Kidney (tissue), 14 donors: Measurements from ENCODE around the gene PLD6. TPM values are rescaled to one million over a fixed set of nuclear protein-coding genes. Genes with fewer than 3 reads are reported as not detected.
A peak's percentile ranks its signal among the peaks of the same experiment; 100 is the strongest.

Experiments
- DNase-seq, 5 donors: peaks; one replicate each; pipeline ENCODE4 v3.0.0-alpha.2; 2013 to 2020
- FAIRE-seq: peaks from 2 replicates; lab custom pipeline; 2012; peaks lifted over from hg19 to GRCh38; lab: Jason Lieb, UNC
- H3K27ac ChIP-seq, 2 donors: one replicate each; pipeline ENCODE4 v1.7.0; 2013; ENCODE audit warnings: low read depth in 2 of 2, low read length in 2 of 2, inconsistent platforms in 1 of 2
- H3K27me3 ChIP-seq: one replicate; pipeline ENCODE4 v1.7.1; 2013; ENCODE audit warnings: low read length, inconsistent platforms; ENCODE audit not compliant: control insufficient read depth, insufficient read depth
- H3K36me3 ChIP-seq, 3 donors: one replicate each; pipeline versions ENCODE4 v1.7.0 to v1.7.1; 2013; ENCODE audit warnings: low read length in 3 of 3, control low read depth in 1 of 3, inconsistent platforms in 1 of 3; ENCODE audit not compliant: insufficient read depth in 3 of 3, control insufficient read depth in 2 of 3
- H3K4me1 ChIP-seq, 3 donors: one replicate each; pipeline versions ENCODE4 v1.7.0 to v1.7.1; 2013; ENCODE audit warnings: low read length in 3 of 3, inconsistent platforms in 1 of 3, low read depth in 1 of 3; ENCODE audit not compliant: control insufficient read depth in 2 of 3, insufficient read depth in 2 of 3
- H3K4me3 ChIP-seq, 3 donors: one replicate each; pipeline versions ENCODE4 v1.7.0 to v1.8.1; 2013; ENCODE audit warnings: low read length in 3 of 3, control low read depth in 1 of 3, inconsistent platforms in 1 of 3
- H3K9ac ChIP-seq, 3 donors: one replicate each; pipeline versions ENCODE4 v1.7.0 to v1.7.1; 2013; ENCODE audit warnings: low read length in 3 of 3, control low read depth in 1 of 3, inconsistent platforms in 1 of 3
- H3K9me3 ChIP-seq, 3 donors: one replicate each; pipeline versions ENCODE4 v1.7.0 to v1.7.1; 2013; ENCODE audit warnings: low read length in 3 of 3, control low read depth in 1 of 3, inconsistent platforms in 1 of 3; ENCODE audit not compliant: control insufficient read depth in 2 of 3, insufficient read depth in 1 of 3
- intact Hi-C: fragments of 100-400 bp; cut with DNase I; formaldehyde crosslinking; loops from one replicate; pipeline ENCODE4 v1.11.1; 2022
- polyA plus RNA-seq: library from polyadenylated mRNA; stranded (reverse); fragments of 350-450 nt; fragmentation: Illumina TruSeq; extraction: RNeasy Lipid Tissue Mini Kit (QIAGEN cat#74804); gene quantifications from one replicate; pipeline ENCODE4 v1.2.3, GENCODE V29; 2014; ENCODE audit warnings: low read depth, low replicate concordance; ENCODE audit not compliant: insufficient read depth
- total RNA-seq: library from RNA; stranded (reverse); fragmentation: NEBNext Ultra II Directional; extraction: Animal tissue kit (Norgen Biotek cat#: 25700); gene quantifications from one replicate; pipeline ENCODE4 v1.2.1, GENCODE V29; 2021
- TF ChIP-seq, protein P1 (sequence below): IDR thresholded peaks from 3 replicates; pipeline ENCODE4 v1.5.1; 2012; ENCODE audit warnings: mild to moderate bottlenecking, moderate library complexity, borderline replicate concordance; ENCODE audit not compliant: insufficient read depth; ENCODE audit errors: extremely low read depth
- donor health status: control.
- donor health status: control.
- donor health status: control.
- donor health status: control.
- donor health status: control.
- donor health status: DM: yes; HTN: yes; CAD: no.
- donor health status: Normal renal cell carcinoma (clear cell type).

PLD6 gene
- total and polyA plus RNA-seq, 2 donors from 2014 or later: 2.9 to 3.7 TPM

- Histone ChIP-seq H3K9me3 (no peaks in the 10 kb centered on the region), H3K27me3 (no peaks in the 10 kb centered on the region), H3K4me1 (no peaks in the 10 kb centered on the region), H3K4me3 (no peak overlapping the region), H3K36me3 (peaks cover 2 to 53% (median 41%) of the 10 kb centered on the region in 3 donors), H3K27ac (no peak overlapping the region), H3K9ac (no peak overlapping the region)
- DNase-seq (peak in 1 of 5 donors; percentile 52), FAIRE-seq (no peak)
- TF ChIP-seq, protein P1, sequence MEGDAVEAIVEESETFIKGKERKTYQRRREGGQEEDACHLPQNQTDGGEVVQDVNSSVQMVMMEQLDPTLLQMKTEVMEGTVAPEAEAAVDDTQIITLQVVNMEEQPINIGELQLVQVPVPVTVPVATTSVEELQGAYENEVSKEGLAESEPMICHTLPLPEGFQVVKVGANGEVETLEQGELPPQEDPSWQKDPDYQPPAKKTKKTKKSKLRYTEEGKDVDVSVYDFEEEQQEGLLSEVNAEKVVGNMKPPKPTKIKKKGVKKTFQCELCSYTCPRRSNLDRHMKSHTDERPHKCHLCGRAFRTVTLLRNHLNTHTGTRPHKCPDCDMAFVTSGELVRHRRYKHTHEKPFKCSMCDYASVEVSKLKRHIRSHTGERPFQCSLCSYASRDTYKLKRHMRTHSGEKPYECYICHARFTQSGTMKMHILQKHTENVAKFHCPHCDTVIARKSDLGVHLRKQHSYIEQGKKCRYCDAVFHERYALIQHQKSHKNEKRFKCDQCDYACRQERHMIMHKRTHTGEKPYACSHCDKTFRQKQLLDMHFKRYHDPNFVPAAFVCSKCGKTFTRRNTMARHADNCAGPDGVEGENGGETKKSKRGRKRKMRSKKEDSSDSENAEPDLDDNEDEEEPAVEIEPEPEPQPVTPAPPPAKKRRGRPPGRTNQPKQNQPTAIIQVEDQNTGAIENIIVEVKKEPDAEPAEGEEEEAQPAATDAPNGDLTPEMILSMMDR: no peak
- intact Hi-C loops: no loop called here
These were observed 40.3 kb downstream of the PLD6 start for GRCh38 chr17:17165666-17166308.

- intact Hi-C loops: no loop called here
- H3K9me3 ChIP-seq: no peaks in the 10 kb centered on the region
- no peak overlapping the region for H3K4me3 ChIP-seq
- H3K9ac ChIP-seq: no peak overlapping the region
- DNase-seq (no peak), FAIRE-seq (no peak)
- H3K36me3 ChIP-seq: peaks cover 2 to 55% (median 46%) of the 10 kb centered on the region in 3 donors
- H3K27ac ChIP-seq: no peak overlapping the region
- no peaks in the 10 kb centered on the region for H3K4me1 ChIP-seq
- TF ChIP-seq, protein P1: no peak
- H3K27me3 ChIP-seq: no peaks in the 10 kb centered on the region
These were observed 41.5 kb downstream of the PLD6 start for GRCh38 chr17:17164676-17165075.

- DNase-seq (peak in 1 of 5 donors; percentile 73), FAIRE-seq (no peak)
- no peak overlapping the region for H3K27ac ChIP-seq
- intact Hi-C loops: no loop called here
- peaks cover 2 to 60% (median 46%) of the 10 kb centered on the region in 3 donors for H3K36me3 ChIP-seq
- no peaks in the 10 kb centered on the region for H3K9me3 ChIP-seq
- no peak overlapping the region for H3K9ac ChIP-seq
- no peaks in the 10 kb centered on the region for H3K4me1 ChIP-seq
- H3K27me3 ChIP-seq: no peaks in the 10 kb centered on the region
- TF ChIP-seq, protein P1: no peak
- no peak overlapping the region for H3K4me3 ChIP-seq
These were observed 42.0 kb downstream of the PLD6 start for GRCh38 chr17:17164156-17164555.
